Natural killer cell treated with Interleukin-12 subunit alpha and Interleukin-12 subunit beta and Interleukin-15 and Interleukin-18, amount 100 ng/mL, for 72 hours (primary cell): ENCODE results near the gene LRMDA. TPM values are rescaled to one million over a fixed set of nuclear protein-coding genes. Genes with fewer than 3 reads are reported as not detected.

ENCODE experiments used
- ATAC-seq, 2 donors: fragments of 150-1000 bp; cut with Tn5 transposase in 1 of 2; sonication (Bioruptor Pico), chemical (Tn5 transposase) in 1 of 2; 2 replicates each; pipeline ENCODE4 v1.10.0; 2021
- DNase-seq: peaks from one replicate; pipeline ENCODE4 v3.0.0; 2022; ENCODE audit warnings: low spot score
- H3K27ac Mint-ChIP-seq, 2 donors: 1 replicate in 1 of 2; 2 replicates in 1 of 2; pipeline ENCODE4 v1.8.0; 2022; ENCODE audit warnings: mixed read lengths in 2 of 2, mild to moderate bottlenecking in 1 of 2, moderate library complexity in 1 of 2
- H3K27me3 Mint-ChIP-seq, 2 donors: 1 replicate in 1 of 2; 2 replicates in 1 of 2; pipeline ENCODE4 v1.8.0; 2022; ENCODE audit warnings: mixed read lengths in 2 of 2
- H3K36me3 Mint-ChIP-seq: one replicate; pipeline ENCODE4 v1.8.0; 2022; ENCODE audit warnings: mixed read lengths
- H3K4me1 Mint-ChIP-seq, 2 donors: 1 replicate in 1 of 2; 2 replicates in 1 of 2; pipeline ENCODE4 v1.8.0; 2022; ENCODE audit warnings: low read depth in 2 of 2, mixed read lengths in 2 of 2, mild to moderate bottlenecking in 1 of 2
- H3K4me3 Mint-ChIP-seq: one replicate; pipeline ENCODE4 v1.8.0; 2022; ENCODE audit warnings: mixed read lengths
- H3K9me3 Mint-ChIP-seq: 2 replicates; pipeline ENCODE4 v1.8.0; 2022; ENCODE audit warnings: mixed read lengths
- total RNA-seq, 2 donors: library from RNA; stranded (reverse); gene quantifications; one replicate each; pipeline ENCODE4 v1.2.3, GENCODE V29; 2022

The LRMDA gene
- total RNA-seq, 2 donors from 2014 or later = 0.92 to 1.8 TPM

DNA sequence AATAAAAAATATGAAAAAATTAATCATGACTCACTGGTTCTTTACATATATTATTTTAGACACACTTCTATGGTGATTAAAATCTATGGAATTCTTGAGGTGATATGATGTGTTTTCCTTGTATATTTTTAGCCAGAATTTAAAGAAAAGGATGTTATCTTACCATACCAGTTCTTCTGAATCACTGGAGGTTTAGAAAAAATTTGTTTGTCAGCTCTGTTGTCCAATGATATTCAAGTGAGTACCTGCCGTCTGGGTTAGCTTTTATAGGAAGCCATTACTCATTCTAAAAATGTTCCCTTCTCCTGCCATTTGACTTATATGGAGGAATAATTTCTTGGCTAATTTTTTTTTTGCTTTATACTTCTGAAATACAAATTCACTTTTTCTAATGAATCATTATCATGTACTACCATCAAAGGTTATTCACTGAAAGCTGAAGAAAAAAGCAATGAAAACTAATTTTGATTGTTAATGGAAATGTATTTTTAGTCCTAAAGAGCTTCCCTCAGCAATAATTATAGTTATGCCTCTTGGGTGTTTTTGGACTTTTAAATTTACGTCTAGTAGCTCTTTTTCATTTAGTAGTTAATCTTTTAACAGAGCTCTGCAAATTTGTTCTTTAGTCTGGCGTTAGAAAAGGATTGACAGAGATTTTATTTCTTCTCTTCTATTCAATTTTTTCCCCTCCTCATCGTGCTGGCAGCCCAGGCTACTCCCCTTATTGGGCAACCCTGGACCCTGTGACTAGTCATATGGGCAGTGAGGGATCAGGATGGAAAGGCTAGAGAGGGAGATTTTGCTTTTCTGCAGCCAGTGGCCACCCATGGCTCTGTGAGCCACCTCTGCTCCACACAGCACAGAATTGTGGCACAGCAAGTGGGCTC lies 434.2 kb downstream of the LRMDA start:
- peaks cover 0 to 4% of the 10 kb centered on the region in 2 donors for H3K27me3 Mint-ChIP-seq
- no peak overlapping the region for H3K27ac Mint-ChIP-seq
- H3K4me3 Mint-ChIP-seq = no peak overlapping the region
- DNase-seq (no peak), ATAC-seq (no peak)
- H3K36me3 Mint-ChIP-seq = no peaks in the 10 kb centered on the region
- H3K9me3 Mint-ChIP-seq = no peaks in the 10 kb centered on the region
- H3K4me1 Mint-ChIP-seq = no peaks in the 10 kb centered on the region

GRCh38 chr10:75866300-75866625 lies 434.8 kb downstream of the LRMDA start:
- ATAC-seq = no peak
- H3K4me3 Mint-ChIP-seq = no peak overlapping the region
- H3K36me3 Mint-ChIP-seq = no peaks in the 10 kb centered on the region
- no peak for DNase-seq
- H3K27ac Mint-ChIP-seq = no peak overlapping the region
- H3K27me3 Mint-ChIP-seq = peaks cover 0 to 10% of the 10 kb centered on the region in 2 donors
- H3K9me3 Mint-ChIP-seq = no peaks in the 10 kb centered on the region
- H3K4me1 Mint-ChIP-seq = no peaks in the 10 kb centered on the region

- Mint-ChIP-seq H3K36me3 (no peaks in the 10 kb centered on the region), H3K27me3 (peaks cover 0 to 10% of the 10 kb centered on the region in 2 donors), H3K4me1 (no peaks in the 10 kb centered on the region), H3K9me3 (no peaks in the 10 kb centered on the region), H3K27ac (no peak overlapping the region), H3K4me3 (no peak overlapping the region)
- DNase-seq = no peak
- no peak for ATAC-seq
Measured at GRCh38 chr10:75866731-75867130, 435.3 kb downstream of the LRMDA start.

- Mint-ChIP-seq H3K4me3 (no peak overlapping the region), H3K9me3 (no peaks in the 10 kb centered on the region), H3K36me3 (no peaks in the 10 kb centered on the region), H3K4me1 (no peaks in the 10 kb centered on the region), H3K27ac (no peak overlapping the region), H3K27me3 (peaks cover 0 to 10% of the 10 kb centered on the region in 2 donors)
- ATAC-seq (no peak), DNase-seq (no peak)
Measured at GRCh38 chr10:75868574-75868973, 437.1 kb downstream of the LRMDA start.

- H3K36me3 Mint-ChIP-seq = no peaks in the 10 kb centered on the region
- DNase-seq (no peak), ATAC-seq (no peak)
- peaks cover 0 to 10% of the 10 kb centered on the region in 2 donors for H3K27me3 Mint-ChIP-seq
- no peak overlapping the region for H3K4me3 Mint-ChIP-seq
- no peak overlapping the region for H3K27ac Mint-ChIP-seq
- no peaks in the 10 kb centered on the region for H3K4me1 Mint-ChIP-seq
- no peaks in the 10 kb centered on the region for H3K9me3 Mint-ChIP-seq
Measured at GRCh38 chr10:75870039-75870645, 438.7 kb downstream of the LRMDA start.

GRCh38 chr10:75875740-75876139 lies 444.3 kb downstream of the LRMDA start:
- Mint-ChIP-seq H3K4me1 (no peaks in the 10 kb centered on the region), H3K27ac (no peak overlapping the region), H3K4me3 (no peak overlapping the region), H3K9me3 (no peaks in the 10 kb centered on the region), H3K36me3 (no peaks in the 10 kb centered on the region), H3K27me3 (peaks cover 7 to 12% of the 10 kb centered on the region in 2 donors)
- ATAC-seq (no peak), DNase-seq (no peak)

DNA sequence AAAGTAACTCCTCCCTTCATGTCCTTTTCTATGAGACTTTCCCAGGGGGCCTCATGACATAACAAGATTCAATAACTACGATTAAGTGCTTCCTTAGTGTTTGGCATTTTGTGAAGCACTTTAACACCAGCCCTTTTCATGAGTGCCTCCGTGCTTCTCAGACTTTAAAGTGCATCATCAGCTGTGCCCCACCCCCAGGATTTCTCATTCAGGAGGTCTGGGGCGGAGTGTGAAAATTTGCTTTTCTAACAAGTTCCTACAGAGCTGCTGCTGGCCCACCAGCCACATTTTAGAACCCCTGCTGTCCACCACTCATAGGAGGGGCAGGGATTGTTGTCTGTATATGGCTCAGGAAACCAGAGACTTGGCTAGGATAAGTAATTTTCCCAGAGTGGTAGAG lies 445.3 kb downstream of the LRMDA start:
- H3K36me3 Mint-ChIP-seq = no peaks in the 10 kb centered on the region
- peaks cover 7% of the 10 kb centered on the region in 2 donors for H3K27me3 Mint-ChIP-seq
- ATAC-seq (no peak), DNase-seq (no peak)
- no peaks in the 10 kb centered on the region for H3K9me3 Mint-ChIP-seq
- H3K27ac Mint-ChIP-seq = no peak overlapping the region
- no peak overlapping the region for H3K4me3 Mint-ChIP-seq
- H3K4me1 Mint-ChIP-seq = no peaks in the 10 kb centered on the region

- ATAC-seq (no peak), DNase-seq (no peak)
- H3K36me3 Mint-ChIP-seq = no peaks in the 10 kb centered on the region
- peaks cover 7% of the 10 kb centered on the region in 2 donors for H3K27me3 Mint-ChIP-seq
- H3K4me1 Mint-ChIP-seq = no peaks in the 10 kb centered on the region
- H3K27ac Mint-ChIP-seq = no peak overlapping the region
- H3K9me3 Mint-ChIP-seq = no peaks in the 10 kb centered on the region
- no peak overlapping the region for H3K4me3 Mint-ChIP-seq
Measured at GRCh38 chr10:75877877-75878276, 446.5 kb downstream of the LRMDA start.

GRCh38 chr10:75878586-75878985 lies 447.2 kb downstream of the LRMDA start:
- Mint-ChIP-seq H3K36me3 (no peaks in the 10 kb centered on the region), H3K27me3 (peaks cover 7% of the 10 kb centered on the region in 2 donors), H3K9me3 (no peaks in the 10 kb centered on the region), H3K4me1 (no peaks in the 10 kb centered on the region), H3K4me3 (no peak overlapping the region), H3K27ac (no peak overlapping the region)
- DNase-seq (no peak), ATAC-seq (no peak)

- Mint-ChIP-seq H3K27ac (no peak overlapping the region), H3K4me3 (no peak overlapping the region), H3K27me3 (peaks cover 7% of the 10 kb centered on the region in 2 donors), H3K36me3 (no peaks in the 10 kb centered on the region), H3K9me3 (no peaks in the 10 kb centered on the region), H3K4me1 (no peaks in the 10 kb centered on the region)
- ATAC-seq = no peak
- DNase-seq = no peak
Measured at GRCh38 chr10:75880031-75880775, 448.8 kb downstream of the LRMDA start.

- no peaks in the 10 kb centered on the region for H3K27me3 Mint-ChIP-seq
Measured at GRCh38 chr10:75883081-75884072, 452.0 kb downstream of the LRMDA start.

DNA sequence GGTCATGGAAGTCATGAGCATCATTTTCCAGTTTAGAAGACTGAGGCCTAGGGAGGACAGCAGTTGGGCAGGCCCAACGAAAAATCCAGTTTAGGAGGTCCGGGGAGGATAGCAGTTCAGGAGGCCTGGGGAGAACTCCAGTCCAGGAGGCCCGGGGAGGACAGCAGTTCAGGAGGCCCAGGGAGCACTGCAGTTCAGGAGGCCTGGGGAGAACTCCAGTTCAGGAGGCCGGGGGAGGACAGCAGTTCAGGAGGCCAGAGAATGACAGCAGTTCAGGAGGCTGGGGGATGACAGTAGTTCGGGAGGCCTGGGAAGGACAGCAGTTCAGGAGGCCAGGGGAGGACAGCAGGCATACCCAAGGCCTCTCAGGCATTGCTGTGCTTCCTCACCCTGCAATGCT lies 453.4 kb downstream of the LRMDA start:
- H3K4me1 Mint-ChIP-seq = no peaks in the 10 kb centered on the region
- H3K27me3 Mint-ChIP-seq = no peaks in the 10 kb centered on the region
- H3K4me3 Mint-ChIP-seq = no peak overlapping the region
- H3K9me3 Mint-ChIP-seq = no peaks in the 10 kb centered on the region
- no peaks in the 10 kb centered on the region for H3K36me3 Mint-ChIP-seq
- no peak overlapping the region for H3K27ac Mint-ChIP-seq
- ATAC-seq = peak; percentile 9 to 38
- DNase-seq = no peak

More at GRCh38 chr10:75883081-75884072, 452.0 kb downstream of the LRMDA start:
- Mint-ChIP-seq H3K4me3 (no peak overlapping the region), H3K27ac (no peak overlapping the region), H3K9me3 (no peaks in the 10 kb centered on the region), H3K36me3 (no peaks in the 10 kb centered on the region), H3K4me1 (no peaks in the 10 kb centered on the region)
- DNase-seq (no peak), ATAC-seq (no peak)

DNA sequence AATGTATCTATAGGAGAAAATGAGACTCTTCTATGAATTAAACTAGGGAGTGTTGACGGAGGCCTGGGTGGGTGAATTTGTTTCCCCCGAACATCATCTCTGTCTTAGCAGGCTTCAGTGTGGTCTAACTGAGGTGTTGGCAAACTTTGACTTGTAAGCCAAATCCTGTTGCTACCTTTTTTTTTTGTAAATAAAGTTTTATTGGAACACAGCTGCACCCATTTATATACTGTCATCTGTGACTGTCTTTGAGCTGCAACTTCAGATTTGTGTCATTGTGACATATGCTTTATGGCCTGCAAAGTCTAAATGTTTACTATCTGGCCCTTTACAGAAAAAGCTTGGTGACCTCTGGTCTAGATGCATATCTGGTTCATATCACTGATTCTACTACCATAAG lies 455.9 kb downstream of the LRMDA start:
- DNase-seq = no peak
- Mint-ChIP-seq H3K27ac (no peak overlapping the region), H3K9me3 (no peaks in the 10 kb centered on the region), H3K36me3 (no peaks in the 10 kb centered on the region), H3K27me3 (peaks cover 3 to 8% of the 10 kb centered on the region in 2 donors), H3K4me1 (no peaks in the 10 kb centered on the region), H3K4me3 (no peak overlapping the region)
- ATAC-seq = no peak
